GM12801 (cell line): ENCODE measurements around the gene HTD2.

Source experiments
- TF ChIP-seq, protein P1 (sequence below): IDR thresholded peaks from one replicate; pipeline ENCODE4 v1.5.1; 2011; ENCODE audit warnings: control low read depth; ENCODE audit not compliant: insufficient read length; ENCODE audit errors: extremely low read depth

HTD2 gene

DNA sequence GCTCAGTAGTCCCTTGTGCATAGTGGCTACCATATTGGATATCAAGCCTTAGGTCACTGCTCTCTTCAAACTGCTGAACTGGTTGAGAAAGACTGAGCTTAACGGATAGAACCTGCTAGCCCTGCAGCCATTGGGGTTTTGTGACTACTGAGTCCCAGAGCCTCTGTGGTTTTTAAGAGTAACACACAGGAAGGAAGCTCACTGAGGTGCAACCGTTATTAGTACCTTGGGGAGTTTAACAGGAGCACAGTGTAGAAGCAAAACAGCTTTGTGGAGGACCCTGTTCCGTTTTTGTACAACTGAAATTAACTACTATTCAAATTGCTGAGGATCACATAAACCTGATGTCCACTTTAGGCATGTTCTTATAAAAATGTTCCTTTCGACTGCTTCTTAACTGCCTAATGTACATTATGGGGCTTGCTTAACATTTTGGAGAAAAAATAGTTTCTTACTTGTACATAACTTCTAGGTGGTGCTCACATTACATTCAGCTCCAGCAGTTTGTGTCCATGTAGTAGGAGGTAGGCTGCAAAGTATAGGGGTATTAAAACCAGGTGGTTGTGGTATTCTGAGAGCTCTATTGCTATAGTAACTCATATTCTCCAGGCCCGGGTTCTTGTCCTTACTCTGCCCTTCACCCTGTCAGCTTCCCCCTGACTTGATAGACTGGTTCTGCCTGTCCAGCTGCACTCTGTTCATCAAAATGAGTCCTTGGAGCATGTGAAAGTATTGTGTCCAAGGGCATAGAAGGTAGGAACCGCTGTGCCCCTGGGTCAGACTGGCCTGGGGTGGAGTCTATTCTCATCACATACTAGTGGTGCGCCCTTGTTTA is 43.7 kb downstream of the HTD2 start:
- TF ChIP-seq, protein P1, sequence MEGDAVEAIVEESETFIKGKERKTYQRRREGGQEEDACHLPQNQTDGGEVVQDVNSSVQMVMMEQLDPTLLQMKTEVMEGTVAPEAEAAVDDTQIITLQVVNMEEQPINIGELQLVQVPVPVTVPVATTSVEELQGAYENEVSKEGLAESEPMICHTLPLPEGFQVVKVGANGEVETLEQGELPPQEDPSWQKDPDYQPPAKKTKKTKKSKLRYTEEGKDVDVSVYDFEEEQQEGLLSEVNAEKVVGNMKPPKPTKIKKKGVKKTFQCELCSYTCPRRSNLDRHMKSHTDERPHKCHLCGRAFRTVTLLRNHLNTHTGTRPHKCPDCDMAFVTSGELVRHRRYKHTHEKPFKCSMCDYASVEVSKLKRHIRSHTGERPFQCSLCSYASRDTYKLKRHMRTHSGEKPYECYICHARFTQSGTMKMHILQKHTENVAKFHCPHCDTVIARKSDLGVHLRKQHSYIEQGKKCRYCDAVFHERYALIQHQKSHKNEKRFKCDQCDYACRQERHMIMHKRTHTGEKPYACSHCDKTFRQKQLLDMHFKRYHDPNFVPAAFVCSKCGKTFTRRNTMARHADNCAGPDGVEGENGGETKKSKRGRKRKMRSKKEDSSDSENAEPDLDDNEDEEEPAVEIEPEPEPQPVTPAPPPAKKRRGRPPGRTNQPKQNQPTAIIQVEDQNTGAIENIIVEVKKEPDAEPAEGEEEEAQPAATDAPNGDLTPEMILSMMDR, result no peak

DNA sequence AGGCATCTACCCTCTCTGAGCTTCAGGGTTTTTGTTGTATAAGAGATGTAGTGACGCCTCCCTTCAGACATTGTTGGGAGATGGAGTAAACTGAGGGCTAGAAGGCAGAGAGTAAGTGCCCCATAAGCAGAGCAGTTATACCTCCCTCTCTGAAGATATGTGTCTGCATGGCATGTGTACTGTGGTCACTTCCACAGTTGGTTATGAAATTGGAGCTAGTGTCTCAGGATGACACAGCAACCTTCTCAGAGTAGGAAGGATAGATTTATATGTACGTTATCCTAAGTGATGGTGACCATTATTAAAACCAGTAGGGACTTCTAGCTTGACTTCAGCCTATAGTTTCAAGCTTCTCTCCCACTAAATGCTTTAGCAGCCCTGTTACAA is 44.3 kb downstream of the HTD2 start:
- TF ChIP-seq, protein P1, result no peak

DNA sequence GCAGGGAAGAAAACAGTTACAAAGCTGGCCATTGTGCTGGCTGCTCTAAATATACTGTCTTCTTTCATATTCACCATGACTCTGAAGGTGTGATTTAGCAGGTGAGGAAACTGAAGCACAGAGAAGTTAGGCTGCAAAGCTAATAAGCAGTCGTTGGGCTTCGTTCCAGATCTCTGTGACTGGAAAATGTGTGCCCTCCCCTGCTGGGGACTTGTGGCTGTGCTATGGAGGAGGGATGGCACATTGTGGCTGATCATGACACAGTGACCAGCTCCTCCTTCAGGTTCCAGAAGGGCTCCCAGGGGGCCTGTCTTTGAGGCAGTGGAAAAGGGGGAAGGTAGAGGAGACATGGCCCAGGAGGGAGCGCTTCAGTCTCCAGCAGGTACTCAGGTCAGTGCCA is 45.6 kb downstream of the HTD2 start:
- TF ChIP-seq, protein P1, result no peak

DNA sequence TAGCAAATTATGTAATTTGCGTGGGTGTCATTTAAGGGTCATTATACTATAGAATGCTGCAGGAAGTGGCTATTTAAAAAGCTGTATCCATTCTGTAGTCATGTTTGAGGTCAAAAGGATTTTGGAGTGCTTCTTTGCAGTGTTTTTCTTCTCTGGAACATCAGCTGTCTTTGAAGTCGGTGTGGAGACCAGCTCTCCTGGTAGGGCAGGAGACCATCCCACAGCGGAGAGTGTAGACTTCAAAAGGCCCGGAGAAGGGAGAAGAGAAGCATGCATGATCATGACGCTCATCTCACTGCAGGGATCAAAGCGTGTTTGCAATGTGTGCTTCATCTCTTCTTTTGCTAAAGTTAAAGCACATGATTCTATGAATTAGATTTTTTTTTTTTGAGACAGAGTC is 46.3 kb downstream of the HTD2 start:
- TF ChIP-seq, protein P1, result no peak

DNA sequence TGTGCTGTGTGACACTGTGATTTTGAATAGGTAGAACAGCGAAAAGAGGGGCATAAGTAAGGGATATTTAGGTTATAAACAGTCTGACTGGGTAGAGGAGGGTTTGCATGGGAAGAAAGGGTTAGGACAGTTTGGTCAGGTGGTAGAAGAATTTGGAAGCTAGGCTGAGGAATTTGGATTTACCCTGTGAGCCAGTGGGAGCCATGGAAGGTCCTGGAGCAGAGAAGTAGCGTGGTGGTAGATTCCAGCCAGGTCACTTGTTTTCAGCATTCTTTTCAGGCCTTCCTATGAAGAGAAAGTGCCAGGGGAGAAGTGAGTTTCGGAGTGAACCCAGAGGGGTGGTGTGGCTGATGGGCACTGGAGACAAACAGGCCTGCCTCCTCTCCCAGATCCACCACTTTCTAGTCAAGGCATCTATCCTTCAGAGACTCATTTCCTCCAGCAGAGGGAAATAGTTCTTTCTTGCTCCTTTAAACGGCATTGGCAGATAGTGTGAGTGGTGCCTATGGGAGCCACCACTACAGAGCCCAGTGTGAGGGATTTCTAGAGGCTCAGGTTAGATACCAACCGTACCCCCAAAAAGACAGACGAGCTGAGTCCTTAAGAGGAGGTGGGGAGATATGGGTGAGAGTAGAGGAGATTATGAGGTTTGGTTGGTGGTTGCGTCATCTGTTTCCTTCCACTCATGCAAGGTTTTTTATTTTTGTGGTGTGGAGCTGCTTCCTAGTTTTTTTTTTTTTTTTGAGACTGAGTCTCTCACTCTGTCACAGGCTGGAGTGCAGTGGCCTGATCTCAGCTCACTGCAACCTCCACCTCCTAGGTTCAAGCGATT is 47.6 kb downstream of the HTD2 start:
- TF ChIP-seq, protein P1, result no peak

DNA sequence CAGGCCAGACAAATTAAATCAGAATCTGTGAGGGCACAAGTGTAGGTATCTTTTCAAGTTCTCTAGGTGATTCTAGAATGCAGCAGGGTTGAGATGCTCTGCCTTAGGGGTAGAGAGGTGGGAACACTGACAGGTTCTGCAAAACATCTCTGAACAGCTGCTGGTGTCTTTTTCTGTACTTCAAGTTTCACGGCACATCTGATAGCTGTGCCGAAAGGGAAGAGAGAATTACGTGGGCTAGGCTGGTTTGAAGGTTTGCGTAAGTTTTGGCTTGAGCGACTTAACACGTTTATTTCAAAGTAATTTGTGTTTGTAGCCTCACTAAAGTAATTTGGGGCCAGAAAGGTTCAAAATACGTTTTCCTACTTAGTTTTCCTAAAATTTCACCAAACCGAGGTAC is 48.9 kb downstream of the HTD2 start:
- TF ChIP-seq, protein P1, result no peak

DNA sequence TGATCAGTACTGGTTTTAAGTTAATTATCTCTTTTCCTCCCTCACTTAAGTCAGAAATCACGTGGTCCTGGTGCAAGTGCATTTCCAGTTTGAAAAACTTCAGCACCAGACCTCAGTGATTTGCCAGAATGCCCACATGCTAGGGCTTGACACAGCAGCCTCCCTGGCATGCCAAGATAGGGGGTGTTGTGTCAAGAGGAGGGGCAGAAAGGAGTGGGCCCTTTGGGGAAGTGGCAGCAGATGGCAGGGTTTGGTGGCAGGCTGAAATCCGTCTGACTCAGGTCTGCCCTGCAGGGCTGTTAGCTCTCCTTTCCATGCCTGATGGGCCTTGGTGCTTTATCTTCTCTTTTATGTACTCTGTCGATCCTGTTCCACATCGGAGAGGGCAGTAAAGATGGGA is 49.7 kb downstream of the HTD2 start:
- TF ChIP-seq, protein P1, result no peak
